IMR-90 (cell line): Measurements from ENCODE around the gene SYT10. TPM values are rescaled to one million over a fixed set of nuclear protein-coding genes. Genes with fewer than 3 reads are reported as not detected.

Source experiments
- ATAC-seq: fragments of 200-7000 bp; cut with Tn5 transposase; 2 replicates; pipeline ENCODE4 v1.9.1; 2020; ENCODE audit warnings: low read depth, mild to moderate bottlenecking, moderate library complexity
- BruUV-seq: library from RNA; stranded (reverse); fragments of 400-500 nt; replicated peaks from 2 replicates; lab custom pipeline; 2021; lab: Mats Ljungman, UMichigan
- CTCF ChIA-PET: fragments of 300-600 bp; formaldehyde crosslinking; extraction: SDS; loops from one replicate; lab custom pipeline; 2021; ENCODE audit warnings: antibody characterized with exemption; lab: Yijun Ruan, JAX
- POLR2A ChIA-PET: fragments of 300-600 bp; sonication (Branson Sonifier 250); formaldehyde crosslinking; loops from one replicate; lab custom pipeline; 2022; ENCODE audit warnings: antibody characterized with exemption; ENCODE audit not compliant: unreplicated experiment; lab: Charles Lee
- DNase-seq: peaks from one replicate; pipeline ENCODE4 v3.0.0; 2013
- H2AFZ ChIP-seq: replicated peaks from 2 replicates; pipeline ENCODE3; 2013; ENCODE audit warnings: low read length, mild to moderate bottlenecking; ENCODE audit not compliant: poor library complexity
- H2AK5ac ChIP-seq: 2 replicates; pipeline ENCODE4 v1.6.1; 2013; ENCODE audit warnings: low read depth, low read length, inconsistent platforms
- H2AK9ac ChIP-seq: replicated peaks from 2 replicates; pipeline ENCODE3; 2013; ENCODE audit warnings: mild to moderate bottlenecking, low read depth, low read length, moderate library complexity; ENCODE audit not compliant: poor library complexity
- H2BK120ac ChIP-seq: 2 replicates; pipeline ENCODE4 v1.6.1; 2013; ENCODE audit warnings: low read depth, low read length, inconsistent platforms
- H2BK15ac ChIP-seq: 3 replicates; pipeline ENCODE4 v1.6.1; 2013; ENCODE audit warnings: low read depth, low read length, inconsistent platforms
- H2BK20ac ChIP-seq: 2 replicates; pipeline ENCODE4 v1.6.1; 2013; ENCODE audit warnings: low read depth, mild to moderate bottlenecking, inconsistent platforms, low read length, moderate library complexity
- H2BK5ac ChIP-seq: 2 replicates; pipeline ENCODE4 v1.6.1; 2013; ENCODE audit warnings: mild to moderate bottlenecking, low read depth, low read length, inconsistent platforms; ENCODE audit not compliant: poor library complexity, severe bottlenecking
- H3K14ac ChIP-seq: replicated peaks from 2 replicates; pipeline ENCODE4 v1.6.1; 2013; ENCODE audit warnings: low read depth, low read length, inconsistent platforms
- H3K18ac ChIP-seq: 2 replicates; pipeline ENCODE4 v1.6.1; 2013; ENCODE audit warnings: low read depth, low read length, control low read depth
- H3K23ac ChIP-seq: 2 replicates; pipeline ENCODE4 v1.6.1; 2013; ENCODE audit warnings: low read depth, low read length, inconsistent platforms
- H3K27ac ChIP-seq: 2 replicates; pipeline ENCODE4 v1.5.1; 2013; ENCODE audit warnings: mild to moderate bottlenecking, control low read depth, low read length; ENCODE audit not compliant: insufficient read depth
- H3K27me3 ChIP-seq: 2 replicates; pipeline ENCODE4 v1.6.1; 2013; ENCODE audit warnings: low read length; ENCODE audit not compliant: control insufficient read depth, insufficient read depth
- H3K36me3 ChIP-seq: 2 replicates; pipeline ENCODE4 v1.6.1; 2013; ENCODE audit warnings: low read length, mixed read lengths; ENCODE audit not compliant: control insufficient read depth, insufficient read depth
- H3K4ac ChIP-seq: 2 replicates; pipeline ENCODE4 v1.6.1; 2013; ENCODE audit warnings: low read depth, low read length, inconsistent platforms
- H3K4me1 ChIP-seq: 2 replicates; pipeline ENCODE4 v1.6.1; 2013; ENCODE audit warnings: low read length, mixed read lengths; ENCODE audit not compliant: control insufficient read depth, insufficient read depth
- H3K4me2 ChIP-seq: 2 replicates; pipeline ENCODE4 v1.6.1; 2013; ENCODE audit warnings: low read depth, mild to moderate bottlenecking, control low read depth, low read length, moderate library complexity
- H3K4me3 ChIP-seq: 2 replicates; pipeline ENCODE4 v1.5.1; 2013; ENCODE audit warnings: low read depth, mild to moderate bottlenecking, control low read depth, low read length, moderate library complexity; ENCODE audit not compliant: insufficient read depth
- H3K56ac ChIP-seq: 2 replicates; pipeline ENCODE4 v1.6.1; 2013; ENCODE audit warnings: low read length, inconsistent platforms; ENCODE audit not compliant: insufficient read depth; ENCODE audit errors: extremely low read depth
- H3K79me1 ChIP-seq, 2 experiments: 2 replicates each; pipeline ENCODE4 v1.6.1; 2013; ENCODE audit warnings: low read length in 2 of 2, inconsistent platforms in 1 of 2, low read depth in 1 of 2
- H3K9ac ChIP-seq: 2 replicates; pipeline ENCODE4 v1.6.1; 2013; ENCODE audit warnings: low read depth, low read length, control low read depth
- H3K9me1 ChIP-seq: 2 replicates; pipeline ENCODE4 v1.6.1; 2013; ENCODE audit warnings: low read length, inconsistent platforms; ENCODE audit not compliant: insufficient read depth
- H3K9me3 ChIP-seq: 2 replicates; pipeline ENCODE4 v1.6.1; 2013; ENCODE audit warnings: low read length; ENCODE audit not compliant: control insufficient read depth, insufficient read depth
- H4K20me1 ChIP-seq: 2 replicates; pipeline ENCODE4 v1.6.1; 2013; ENCODE audit warnings: low read length, inconsistent platforms; ENCODE audit not compliant: insufficient read depth
- H4K5ac ChIP-seq: 2 replicates; pipeline ENCODE4 v1.6.1; 2013; ENCODE audit warnings: mild to moderate bottlenecking, low read depth, low read length, control low read depth
- H4K8ac ChIP-seq, 2 experiments: 2 replicates each; pipeline ENCODE4 v1.6.1; 2013; ENCODE audit warnings: low read depth in 2 of 2, low read length in 2 of 2, control low read depth in 1 of 2, inconsistent platforms in 1 of 2
- H4K91ac ChIP-seq: 2 replicates; pipeline ENCODE4 v1.6.1; 2013; ENCODE audit warnings: low read depth, low read length, inconsistent platforms; ENCODE audit not compliant: insufficient read depth
- BHLHE40 ChIP-seq: fragments of 150-350 bp; IDR thresholded peaks from 2 replicates; pipeline ENCODE4 v1.6.1; 2016; ENCODE audit warnings: mild to moderate bottlenecking, low read depth, low read length
- CEBPB ChIP-seq: IDR thresholded peaks from 2 replicates; pipeline ENCODE4 v1.6.1; 2012; ENCODE audit warnings: low read depth, low read length, improper control_type of control experiment
- CHD1 ChIP-seq: IDR thresholded peaks from 2 replicates; pipeline ENCODE4 v1.6.1; 2012; ENCODE audit warnings: low read depth, low read length, improper control_type of control experiment
- MAFK ChIP-seq: IDR thresholded peaks from 2 replicates; pipeline ENCODE4 v1.6.1; 2012; ENCODE audit warnings: low read depth, low read length, improper control_type of control experiment
- MAZ ChIP-seq: IDR thresholded peaks from 2 replicates; pipeline ENCODE4 v1.6.1; 2012; ENCODE audit warnings: low read depth, mild to moderate bottlenecking, low read length, improper control_type of control experiment, moderate library complexity, borderline replicate concordance
- RAD21 ChIP-seq: IDR thresholded peaks from 2 replicates; pipeline ENCODE4 v1.6.1; 2012; ENCODE audit warnings: low read length, improper control_type of control experiment
- RCOR1 ChIP-seq: IDR thresholded peaks from 2 replicates; pipeline ENCODE4 v1.6.1; 2012; ENCODE audit warnings: mild to moderate bottlenecking, low read length, improper control_type of control experiment; ENCODE audit not compliant: insufficient replicate concordance
- RFX5 ChIP-seq: IDR thresholded peaks from 2 replicates; pipeline ENCODE4 v1.8.0; 2012; ENCODE audit warnings: low read depth, mild to moderate bottlenecking, low read length, moderate library complexity
- WGBS, 2 experiments: methylation state at CpG; one replicate each; pipeline versions ENCODE4 v1.1.5 to v1.1.7; 2013; ENCODE audit warnings: missing lambda C conversion rate in 2 of 2; ENCODE audit not compliant: insufficient read length in 1 of 2; ENCODE audit errors: extremely low coverage in 2 of 2; 5-methylcytosine and 5-hydroxymethylcytosine counted together
- dilution Hi-C: fragments of 300-500 bp; cut with HindIII; formaldehyde crosslinking; loops from one replicate; pipeline ENCODE4 v1.14.3; 2018; ENCODE audit warnings: low sequenced_read_pairs; ENCODE audit not compliant: unreplicated experiment
- in situ Hi-C: fragments of 300-500 bp; cut with MboI; formaldehyde crosslinking; loops from 3 replicates; pipeline ENCODE4 v1.14.3; 2019; ENCODE audit warnings: low sequenced_read_pairs, inconsistent platforms, mixed read lengths
- intact Hi-C: fragments of 100-400 bp; cut with micrococcal nuclease; formaldehyde crosslinking; loops from 2 replicates; pipeline ENCODE4 v1.10.0; 2022
- polyA plus RNA-seq, 3 experiments: library from polyadenylated mRNA; depleted of rRNA; stranded (reverse); fragments of >200 nt; gene quantifications; 2 replicates each; pipeline ENCODE4 v1.2.3, GENCODE V29; 2012; ENCODE audit warnings: low replicate concordance in 1 of 3
- total RNA-seq: library from RNA; depleted of rRNA; stranded (reverse); fragments of >200 nt; gene quantifications from 2 replicates; pipeline ENCODE4 v1.2.3, GENCODE V29; 2012

SYT10 gene
- total and polyA plus RNA-seq, 2 of the 4 experiments (the other 2 are of a cell fraction), result not detected

DNA sequence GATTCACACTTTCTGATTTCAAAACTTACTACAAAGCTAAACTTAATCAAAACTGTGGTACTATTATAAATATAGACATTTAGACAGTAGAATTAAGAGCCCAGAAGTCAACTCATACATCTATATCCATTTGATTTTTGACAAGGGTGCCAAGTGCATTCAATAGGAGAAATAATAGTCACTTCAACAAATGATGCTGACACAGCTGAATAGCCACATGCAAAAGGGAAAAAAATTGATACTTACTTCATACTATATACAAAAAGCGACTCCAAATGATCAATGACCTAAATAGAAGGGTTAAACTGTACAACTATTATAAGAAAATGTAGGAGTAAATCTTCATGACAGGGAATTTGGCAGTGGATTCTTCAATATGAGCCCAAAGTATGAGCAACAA is 40.7 kb upstream of the SYT10 start:
- TF ChIP-seq RCOR1 (no peak), MAFK (peak; percentile 37; the same call in 1 of the 2 replicates), BHLHE40 (no peak), RFX5 (no peak), CHD1 (no peak), RAD21 (no peak), MAZ (no peak), CEBPB (no peak)
- no peaks in the 10 kb centered on the region for H4K20me1 ChIP-seq
- ATAC-seq, result no peak
- H2BK120ac ChIP-seq, result no peak overlapping the region
- H3K23ac ChIP-seq, result no peak overlapping the region
- no peak overlapping the region for H2AK9ac ChIP-seq
- no peak overlapping the region for H3K4ac ChIP-seq
- in situ Hi-C loops, result no loop called here
- no peak overlapping the region for H3K4me2 ChIP-seq
- H2BK20ac ChIP-seq, result no peak overlapping the region
- no peak overlapping the region for H3K27ac ChIP-seq
- H2BK5ac ChIP-seq, result no peak overlapping the region
- no peak overlapping the region for H4K8ac ChIP-seq
- no peak overlapping the region for H2AK5ac ChIP-seq
- no peak overlapping the region for H4K91ac ChIP-seq
- H3K56ac ChIP-seq, result no peak overlapping the region
- H2BK15ac ChIP-seq, result no peak overlapping the region
- POLR2A ChIA-PET, result interaction anchor here (0.6 kb wide), 1 partner anchor 9 kb away, joined by 7 read pairs; no protein-coding TSS in a partner anchor
- no peaks in the 10 kb centered on the region for H3K4me1 ChIP-seq
- H3K79me1 ChIP-seq, result no peaks in the 10 kb centered on the region
- DNase-seq, result no peak
- no peak overlapping the region for H4K5ac ChIP-seq
- WGBS, 2 experiments, result no CpG with 5 or more reads among the region's 1 CpG
- no peak overlapping the region for H3K14ac ChIP-seq
- H3K9me1 ChIP-seq, result no peaks in the 10 kb centered on the region
- no TSS peak for BruUV-seq
- H3K9me3 ChIP-seq, result peaks cover 7% of the 10 kb centered on the region; the same call in 1 of the 2 replicates
- no peaks in the 10 kb centered on the region for H3K36me3 ChIP-seq
- no peaks in the 10 kb centered on the region for H3K27me3 ChIP-seq
- H3K18ac ChIP-seq, result no peak overlapping the region
- H3K9ac ChIP-seq, result no peak overlapping the region
- dilution Hi-C loops, result no loop called here
- CTCF ChIA-PET, result no interaction called here
- H2AFZ ChIP-seq, result no peak overlapping the region
- intact Hi-C loops, result no loop called here
- no peak overlapping the region for H3K4me3 ChIP-seq
